SK-N-SH treated with all-trans-retinoic acid at 6 μM for 48 hours (cell line): Measurements from ENCODE around the gene CFAP65.

Source experiments
- ATAC-seq: fragments of 200-7000 bp; cut with Tn5 transposase; 3 replicates; pipeline ENCODE4 v1.9.1; 2020; ENCODE audit warnings: mild to moderate bottlenecking, moderate library complexity
- BACH2 ChIP-seq: fragments of 250-450 bp; sonication (Bioruptor Pico); IDR thresholded peaks from 2 replicates; pipeline ENCODE4 v1.9.0; 2021; ENCODE audit warnings: mild to moderate bottlenecking, borderline replicate concordance
- CSDC2 ChIP-seq: fragments of 250-450 bp; sonication (Bioruptor Pico); IDR thresholded peaks from 2 replicates; pipeline ENCODE4 v1.5.0; 2020; ENCODE audit warnings: mild to moderate bottlenecking, moderate library complexity
- ESRRG ChIP-seq: fragments of 250-450 bp; sonication (Bioruptor Pico); IDR thresholded peaks from 2 replicates; pipeline ENCODE4 v1.6.1; 2021; ENCODE audit warnings: mild to moderate bottlenecking
- GLIS3 ChIP-seq: fragments of 250-450 bp; sonication (Bioruptor Pico); IDR thresholded peaks from 2 replicates; pipeline ENCODE4 v1.5.0; 2020; ENCODE audit warnings: mild to moderate bottlenecking, moderate library complexity
- ISL1 ChIP-seq: fragments of 250-450 bp; sonication (Bioruptor Pico); IDR thresholded peaks from 2 replicates; pipeline ENCODE4 v2.1.2; 2022; ENCODE audit warnings: mild to moderate bottlenecking, moderate library complexity
- OSR1 ChIP-seq: fragments of 250-450 bp; sonication (Bioruptor Pico); IDR thresholded peaks from 2 replicates; pipeline ENCODE4 v1.8.0; 2022; ENCODE audit warnings: moderate library complexity, mild to moderate bottlenecking, inconsistent platforms
- RARB ChIP-seq: fragments of 250-450 bp; sonication (Bioruptor Pico); IDR thresholded peaks from 2 replicates; pipeline ENCODE4 v1.8.0; 2021; ENCODE audit warnings: mild to moderate bottlenecking, moderate library complexity
- SNAI2 ChIP-seq: fragments of 250-450 bp; sonication (Bioruptor Pico); IDR thresholded peaks from 2 replicates; pipeline ENCODE4 v1.5.0; 2020; ENCODE audit warnings: mild to moderate bottlenecking, moderate library complexity
- TOX ChIP-seq: fragments of 250-450 bp; sonication (Bioruptor Pico); IDR thresholded peaks from 2 replicates; pipeline ENCODE4 v1.8.0; 2021; ENCODE audit warnings: mild to moderate bottlenecking, moderate library complexity, borderline replicate concordance
- ZC3H10 ChIP-seq: fragments of 250-450 bp; sonication (Bioruptor Pico); IDR thresholded peaks from 2 replicates; pipeline ENCODE4 v1.5.1; 2021; ENCODE audit warnings: mild to moderate bottlenecking, moderate library complexity
- ZFP3 ChIP-seq: fragments of 250-450 bp; sonication (Bioruptor Pico); IDR thresholded peaks from 2 replicates; pipeline ENCODE4 v1.5.0; 2020; ENCODE audit warnings: mild to moderate bottlenecking, moderate library complexity
- ZFP30 ChIP-seq: fragments of 450-650 bp; formaldehyde crosslinking; IDR thresholded peaks from 2 replicates; pipeline ENCODE4 v1.5.0; 2022; ENCODE audit warnings: mild to moderate bottlenecking, moderate library complexity
- ZNF565 ChIP-seq: fragments of 450-650 bp; formaldehyde crosslinking; conservative IDR thresholded peaks from 2 replicates; pipeline ENCODE4 v1.5.0; 2020; ENCODE audit warnings: low read depth, mild to moderate bottlenecking, moderate library complexity
- ZNF70 ChIP-seq: fragments of 450-650 bp; formaldehyde crosslinking; IDR thresholded peaks from 2 replicates; pipeline ENCODE4 v1.5.0; 2020; ENCODE audit warnings: mild to moderate bottlenecking, moderate library complexity
- ZNF8 ChIP-seq: fragments of 450-650 bp; formaldehyde crosslinking; IDR thresholded peaks from 2 replicates; pipeline ENCODE4 v1.5.0; 2020; ENCODE audit warnings: mild to moderate bottlenecking, moderate library complexity
- TF ChIP-seq, protein P1 (sequence below): fragments of 250-450 bp; sonication (Bioruptor Pico); IDR thresholded peaks from 2 replicates; pipeline ENCODE4 v1.8.0; 2020; ENCODE audit warnings: mild to moderate bottlenecking, moderate library complexity, borderline replicate concordance
- TF ChIP-seq, protein P2 (sequence below): fragments of 250-450 bp; sonication (Bioruptor Pico); IDR thresholded peaks from 2 replicates; pipeline ENCODE4 v1.8.0; 2021; ENCODE audit warnings: low read depth, mild to moderate bottlenecking, moderate library complexity, borderline replicate concordance
- TF ChIP-seq, protein P3 (sequence below): fragments of 250-450 bp; sonication (Bioruptor Pico); IDR thresholded peaks from 2 replicates; pipeline ENCODE4 v1.5.0; 2020; ENCODE audit warnings: mild to moderate bottlenecking, moderate library complexity
- TF ChIP-seq, protein P4 (sequence below): fragments of 250-450 bp; sonication (Bioruptor Pico); IDR thresholded peaks from 2 replicates; pipeline ENCODE4 v1.5.1; 2020; ENCODE audit warnings: low read depth, mild to moderate bottlenecking, moderate library complexity
- TF ChIP-seq, protein P5 (sequence below): fragments of 250-450 bp; sonication (Bioruptor Pico); IDR thresholded peaks from 2 replicates; pipeline ENCODE4 v1.5.1; 2021; ENCODE audit warnings: mild to moderate bottlenecking, moderate library complexity

CFAP65 gene

DNA sequence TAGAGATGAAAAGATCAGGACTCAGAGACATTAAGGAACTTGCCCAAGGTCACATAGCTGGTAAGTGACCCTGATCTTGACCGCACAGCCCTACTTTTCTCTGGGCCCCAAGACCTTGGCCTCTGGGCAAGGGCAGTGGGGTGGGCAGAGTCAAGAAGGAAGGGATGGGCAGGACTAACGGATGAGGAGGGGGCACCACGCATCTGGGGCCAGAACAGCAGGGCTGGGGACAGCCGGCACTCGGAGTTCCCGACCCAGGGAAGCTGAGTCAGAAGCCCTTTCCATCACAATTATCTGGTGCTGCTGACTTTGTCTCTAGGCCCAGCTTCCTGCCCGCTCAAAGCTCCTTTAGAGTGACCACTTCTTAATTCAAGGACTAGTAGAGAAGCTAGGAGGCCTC is 14.4 kb downstream of the CFAP65 start (continued):
- TF ChIP-seq, protein P1, sequence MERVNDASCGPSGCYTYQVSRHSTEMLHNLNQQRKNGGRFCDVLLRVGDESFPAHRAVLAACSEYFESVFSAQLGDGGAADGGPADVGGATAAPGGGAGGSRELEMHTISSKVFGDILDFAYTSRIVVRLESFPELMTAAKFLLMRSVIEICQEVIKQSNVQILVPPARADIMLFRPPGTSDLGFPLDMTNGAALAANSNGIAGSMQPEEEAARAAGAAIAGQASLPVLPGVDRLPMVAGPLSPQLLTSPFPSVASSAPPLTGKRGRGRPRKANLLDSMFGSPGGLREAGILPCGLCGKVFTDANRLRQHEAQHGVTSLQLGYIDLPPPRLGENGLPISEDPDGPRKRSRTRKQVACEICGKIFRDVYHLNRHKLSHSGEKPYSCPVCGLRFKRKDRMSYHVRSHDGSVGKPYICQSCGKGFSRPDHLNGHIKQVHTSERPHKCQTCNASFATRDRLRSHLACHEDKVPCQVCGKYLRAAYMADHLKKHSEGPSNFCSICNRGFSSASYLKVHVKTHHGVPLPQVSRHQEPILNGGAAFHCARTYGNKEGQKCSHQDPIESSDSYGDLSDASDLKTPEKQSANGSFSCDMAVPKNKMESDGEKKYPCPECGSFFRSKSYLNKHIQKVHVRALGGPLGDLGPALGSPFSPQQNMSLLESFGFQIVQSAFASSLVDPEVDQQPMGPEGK: no peak
- TF ChIP-seq, protein P2, sequence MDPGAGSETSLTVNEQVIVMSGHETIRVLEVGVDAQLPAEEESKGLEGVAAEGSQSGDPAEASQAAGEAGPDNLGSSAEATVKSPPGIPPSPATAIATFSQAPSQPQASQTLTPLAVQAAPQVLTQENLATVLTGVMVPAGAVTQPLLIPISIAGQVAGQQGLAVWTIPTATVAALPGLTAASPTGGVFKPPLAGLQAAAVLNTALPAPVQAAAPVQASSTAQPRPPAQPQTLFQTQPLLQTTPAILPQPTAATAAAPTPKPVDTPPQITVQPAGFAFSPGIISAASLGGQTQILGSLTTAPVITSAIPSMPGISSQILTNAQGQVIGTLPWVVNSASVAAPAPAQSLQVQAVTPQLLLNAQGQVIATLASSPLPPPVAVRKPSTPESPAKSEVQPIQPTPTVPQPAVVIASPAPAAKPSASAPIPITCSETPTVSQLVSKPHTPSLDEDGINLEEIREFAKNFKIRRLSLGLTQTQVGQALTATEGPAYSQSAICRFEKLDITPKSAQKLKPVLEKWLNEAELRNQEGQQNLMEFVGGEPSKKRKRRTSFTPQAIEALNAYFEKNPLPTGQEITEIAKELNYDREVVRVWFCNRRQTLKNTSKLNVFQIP: no peak
- TF ChIP-seq SNAI2 (CRISPR knock-in tag) (no peak), CSDC2 (CRISPR knock-in tag) (no peak), ZNF8 (CRISPR knock-in tag) (no peak), TOX (CRISPR knock-in tag) (no peak), RARB (CRISPR knock-in tag) (no peak)

DNA sequence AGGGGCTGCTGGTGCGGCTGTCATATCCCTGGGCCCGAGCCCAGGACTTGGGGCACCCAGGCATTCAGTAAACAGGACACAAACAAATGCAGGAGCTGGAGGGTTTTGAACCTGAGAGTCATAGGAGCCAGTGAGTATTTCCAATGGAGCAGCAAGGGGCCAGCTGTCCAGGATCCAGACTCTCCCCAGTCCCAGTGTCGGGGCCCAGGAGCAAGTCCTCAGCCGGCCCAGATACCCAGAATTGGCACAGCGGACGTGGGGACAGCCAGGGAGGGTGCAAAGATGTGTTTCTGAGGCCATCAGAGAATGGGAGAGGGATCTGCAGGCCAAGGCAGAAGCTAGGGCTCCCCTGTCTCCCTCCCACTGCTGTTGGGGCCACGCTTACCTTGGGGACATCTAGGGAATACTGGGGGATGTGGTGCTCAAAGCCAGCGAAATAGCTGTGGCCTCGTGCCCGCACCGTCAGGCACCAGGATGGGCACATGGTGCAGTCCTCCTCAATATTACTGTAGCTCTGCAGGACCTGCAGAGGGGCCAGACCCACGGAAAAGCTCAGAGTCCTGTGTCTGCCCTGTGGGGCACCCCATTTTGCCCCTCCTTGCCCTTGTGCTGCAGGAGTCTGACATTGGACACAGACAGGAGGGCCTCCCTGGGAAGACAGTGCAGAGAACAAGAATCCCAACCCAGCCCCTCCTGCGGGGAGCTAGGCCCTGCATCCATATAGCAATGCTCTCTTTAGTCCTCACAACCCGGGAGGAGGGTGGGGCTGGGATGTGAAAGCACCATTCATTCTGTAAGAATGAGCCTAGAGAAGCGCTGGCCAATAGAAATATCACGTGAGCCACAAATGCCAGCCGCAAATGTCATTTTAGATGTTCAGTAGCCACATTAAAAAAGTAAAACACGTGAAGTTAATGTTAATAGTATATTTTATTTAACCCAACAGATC is 15.4 kb downstream of the CFAP65 start:
- TF ChIP-seq ZNF565 (CRISPR knock-in tag) (no peak), SNAI2 (CRISPR knock-in tag) (no peak), ZNF70 (no peak), ISL1 (CRISPR knock-in tag) (no peak), ZC3H10 (CRISPR knock-in tag) (no peak), BACH2 (CRISPR knock-in tag) (no peak), OSR1 (CRISPR knock-in tag) (no peak), GLIS3 (CRISPR knock-in tag) (no peak), TOX (CRISPR knock-in tag) (no peak), RARB (CRISPR knock-in tag) (no peak), ESRRG (CRISPR knock-in tag) (no peak)
- TF ChIP-seq, protein P1: no peak
- TF ChIP-seq, protein P3, sequence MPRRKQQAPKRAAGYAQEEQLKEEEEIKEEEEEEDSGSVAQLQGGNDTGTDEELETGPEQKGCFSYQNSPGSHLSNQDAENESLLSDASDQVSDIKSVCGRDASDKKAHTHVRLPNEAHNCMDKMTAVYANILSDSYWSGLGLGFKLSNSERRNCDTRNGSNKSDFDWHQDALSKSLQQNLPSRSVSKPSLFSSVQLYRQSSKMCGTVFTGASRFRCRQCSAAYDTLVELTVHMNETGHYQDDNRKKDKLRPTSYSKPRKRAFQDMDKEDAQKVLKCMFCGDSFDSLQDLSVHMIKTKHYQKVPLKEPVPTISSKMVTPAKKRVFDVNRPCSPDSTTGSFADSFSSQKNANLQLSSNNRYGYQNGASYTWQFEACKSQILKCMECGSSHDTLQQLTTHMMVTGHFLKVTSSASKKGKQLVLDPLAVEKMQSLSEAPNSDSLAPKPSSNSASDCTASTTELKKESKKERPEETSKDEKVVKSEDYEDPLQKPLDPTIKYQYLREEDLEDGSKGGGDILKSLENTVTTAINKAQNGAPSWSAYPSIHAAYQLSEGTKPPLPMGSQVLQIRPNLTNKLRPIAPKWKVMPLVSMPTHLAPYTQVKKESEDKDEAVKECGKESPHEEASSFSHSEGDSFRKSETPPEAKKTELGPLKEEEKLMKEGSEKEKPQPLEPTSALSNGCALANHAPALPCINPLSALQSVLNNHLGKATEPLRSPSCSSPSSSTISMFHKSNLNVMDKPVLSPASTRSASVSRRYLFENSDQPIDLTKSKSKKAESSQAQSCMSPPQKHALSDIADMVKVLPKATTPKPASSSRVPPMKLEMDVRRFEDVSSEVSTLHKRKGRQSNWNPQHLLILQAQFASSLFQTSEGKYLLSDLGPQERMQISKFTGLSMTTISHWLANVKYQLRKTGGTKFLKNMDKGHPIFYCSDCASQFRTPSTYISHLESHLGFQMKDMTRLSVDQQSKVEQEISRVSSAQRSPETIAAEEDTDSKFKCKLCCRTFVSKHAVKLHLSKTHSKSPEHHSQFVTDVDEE (CRISPR knock-in tag): no peak
- TF ChIP-seq, protein P2: no peak
- TF ChIP-seq, protein P4, sequence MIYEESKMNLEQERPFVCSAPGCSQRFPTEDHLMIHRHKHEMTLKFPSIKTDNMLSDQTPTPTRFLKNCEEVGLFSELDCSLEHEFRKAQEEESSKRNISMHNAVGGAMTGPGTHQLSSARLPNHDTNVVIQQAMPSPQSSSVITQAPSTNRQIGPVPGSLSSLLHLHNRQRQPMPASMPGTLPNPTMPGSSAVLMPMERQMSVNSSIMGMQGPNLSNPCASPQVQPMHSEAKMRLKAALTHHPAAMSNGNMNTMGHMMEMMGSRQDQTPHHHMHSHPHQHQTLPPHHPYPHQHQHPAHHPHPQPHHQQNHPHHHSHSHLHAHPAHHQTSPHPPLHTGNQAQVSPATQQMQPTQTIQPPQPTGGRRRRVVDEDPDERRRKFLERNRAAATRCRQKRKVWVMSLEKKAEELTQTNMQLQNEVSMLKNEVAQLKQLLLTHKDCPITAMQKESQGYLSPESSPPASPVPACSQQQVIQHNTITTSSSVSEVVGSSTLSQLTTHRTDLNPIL (CRISPR knock-in tag): no peak
- TF ChIP-seq, all 23 proteins: peak for 0
- no peak for ATAC-seq

DNA sequence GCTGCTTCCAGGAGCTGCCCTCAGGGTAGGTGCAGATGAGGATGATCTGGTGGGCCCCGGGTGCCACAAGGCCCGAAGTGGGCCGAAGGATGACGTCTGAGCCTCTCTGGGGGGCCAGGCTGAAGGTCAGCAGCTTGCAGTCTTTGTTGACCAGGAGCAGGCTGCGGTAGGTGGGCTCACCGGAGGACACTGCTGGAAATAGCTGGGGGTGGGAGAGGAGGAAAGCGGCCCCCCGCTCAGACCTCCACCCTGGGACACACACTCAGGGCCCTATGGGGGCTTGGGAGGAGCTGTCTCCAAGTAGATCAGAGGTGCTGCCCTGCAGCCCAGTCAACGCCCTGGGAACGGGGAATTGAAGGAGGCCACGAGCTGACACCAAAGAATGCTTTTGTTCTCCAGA is 17.3 kb downstream of the CFAP65 start:
- ATAC-seq: no peak
- TF ChIP-seq ISL1 (CRISPR knock-in tag) (no peak), ZFP30 (CRISPR knock-in tag) (no peak), ZFP3 (no peak), ZNF8 (CRISPR knock-in tag) (no peak), CSDC2 (CRISPR knock-in tag) (no peak), TOX (CRISPR knock-in tag) (no peak), ESRRG (CRISPR knock-in tag) (no peak)
- TF ChIP-seq, protein P5, sequence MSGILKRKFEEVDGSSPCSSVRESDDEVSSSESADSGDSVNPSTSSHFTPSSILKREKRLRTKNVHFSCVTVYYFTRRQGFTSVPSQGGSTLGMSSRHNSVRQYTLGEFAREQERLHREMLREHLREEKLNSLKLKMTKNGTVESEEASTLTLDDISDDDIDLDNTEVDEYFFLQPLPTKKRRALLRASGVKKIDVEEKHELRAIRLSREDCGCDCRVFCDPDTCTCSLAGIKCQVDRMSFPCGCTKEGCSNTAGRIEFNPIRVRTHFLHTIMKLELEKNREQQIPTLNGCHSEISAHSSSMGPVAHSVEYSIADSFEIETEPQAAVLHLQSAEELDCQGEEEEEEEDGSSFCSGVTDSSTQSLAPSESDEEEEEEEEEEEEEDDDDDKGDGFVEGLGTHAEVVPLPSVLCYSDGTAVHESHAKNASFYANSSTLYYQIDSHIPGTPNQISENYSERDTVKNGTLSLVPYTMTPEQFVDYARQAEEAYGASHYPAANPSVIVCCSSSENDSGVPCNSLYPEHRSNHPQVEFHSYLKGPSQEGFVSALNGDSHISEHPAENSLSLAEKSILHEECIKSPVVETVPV: no peak
